WERI-Rb-1 (cell line): ENCODE data around the gene SPEG.

Source experiments
- DNase-seq: peaks from one replicate; pipeline ENCODE4 v3.0.0-alpha.2; 2020
- H3K27ac ChIP-seq: fragments of 250-450 bp; sonication (Bioruptor Pico); 2 replicates; pipeline ENCODE4 v1.5.1; 2020; ENCODE audit warnings: mild to moderate bottlenecking, moderate library complexity
- H3K27me3 ChIP-seq: fragments of 250-450 bp; sonication (Bioruptor Pico); 2 replicates; pipeline ENCODE4 v1.5.1; 2021; ENCODE audit warnings: mild to moderate bottlenecking, low read depth, moderate library complexity; ENCODE audit not compliant: insufficient read depth, severe bottlenecking
- H3K36me3 ChIP-seq: fragments of 250-450 bp; sonication (Bioruptor Pico); 2 replicates; pipeline ENCODE4 v1.5.1; 2020; ENCODE audit warnings: mild to moderate bottlenecking, moderate library complexity
- H3K4me3 ChIP-seq: 2 replicates; pipeline ENCODE4 v1.5.1; 2011; ENCODE audit warnings: low read depth, mild to moderate bottlenecking, control low read depth, low read length
- H3K9me3 ChIP-seq: fragments of 250-450 bp; sonication (Bioruptor Pico); 2 replicates; pipeline ENCODE4 v1.5.1; 2021; ENCODE audit warnings: mild to moderate bottlenecking, moderate library complexity; ENCODE audit not compliant: severe bottlenecking
- CTCF ChIP-seq: IDR thresholded peaks from 2 replicates; pipeline ENCODE4 v1.5.1; 2011; ENCODE audit warnings: low read depth, mild to moderate bottlenecking, control low read depth, inconsistent platforms, low read length

The SPEG gene

GRCh38 chr2:219469186-219469724, 34.6 kb downstream of the SPEG start:
- Histone ChIP-seq H3K36me3 (peaks cover 26% of the 10 kb centered on the region), H3K4me3 (no peak overlapping the region), H3K9me3 (no peaks in the 10 kb centered on the region), H3K27me3 (no peaks in the 10 kb centered on the region), H3K27ac (no peak overlapping the region)
- DNase-seq = no peak
- TF ChIP-seq CTCF = no peak

GRCh38 chr2:219470429-219470828, 35.8 kb downstream of the SPEG start:
- Histone ChIP-seq H3K9me3 (no peaks in the 10 kb centered on the region), H3K27ac (no peak overlapping the region), H3K36me3 (peaks cover 16% of the 10 kb centered on the region), H3K27me3 (no peaks in the 10 kb centered on the region), H3K4me3 (no peak overlapping the region)
- no peak for TF ChIP-seq CTCF
- DNase-seq = no peak

GRCh38 chr2:219471476-219472371, 37.1 kb downstream of the SPEG start:
- no peaks in the 10 kb centered on the region for H3K9me3 ChIP-seq
- H3K27ac ChIP-seq = no peak overlapping the region; the same call in 1 of the 2 replicates
- TF ChIP-seq CTCF = no peak
- no peak for DNase-seq
- peaks cover 12% of the 10 kb centered on the region for H3K36me3 ChIP-seq
- H3K27me3 ChIP-seq = no peaks in the 10 kb centered on the region
- no peak overlapping the region for H3K4me3 ChIP-seq

- no peak for TF ChIP-seq CTCF
- no peaks in the 10 kb centered on the region for H3K27me3 ChIP-seq
- H3K9me3 ChIP-seq = no peaks in the 10 kb centered on the region
- no peak for DNase-seq
- H3K27ac ChIP-seq = no peak overlapping the region
- H3K36me3 ChIP-seq = peaks cover 6% of the 10 kb centered on the region
- no peak overlapping the region for H3K4me3 ChIP-seq
These were observed 38.1 kb downstream of the SPEG start for GRCh38 chr2:219472629-219473187.

- H3K4me3 ChIP-seq = no peak overlapping the region
- H3K36me3 ChIP-seq = peaks cover 5% of the 10 kb centered on the region
- TF ChIP-seq CTCF = no peak
- no peaks in the 10 kb centered on the region for H3K27me3 ChIP-seq
- H3K9me3 ChIP-seq = no peaks in the 10 kb centered on the region
- DNase-seq = no peak
- no peak overlapping the region for H3K27ac ChIP-seq
These were observed 38.9 kb downstream of the SPEG start for GRCh38 chr2:219473511-219473910.
